GM12878 (cell line): ENCODE results near the gene THRAP3. TPM values are rescaled to one million over a fixed set of nuclear protein-coding genes. Genes with fewer than 3 reads are reported as not detected.

Experiments
- ATAC-seq: fragments of 200-7000 bp; cut with Tn5 transposase; 3 replicates; pipeline ENCODE4 v1.9.1; 2020; ENCODE audit warnings: mild to moderate bottlenecking, moderate library complexity
- BruUV-seq: library from RNA; stranded (reverse); fragments of 400-500 nt; replicated peaks from 2 replicates; lab custom pipeline; 2021; lab: Mats Ljungman, UMichigan
- CTCF ChIA-PET: fragments of 300-600 bp; sonication (Branson Sonifier 250); formaldehyde crosslinking; extraction: SDS; loops from one replicate; lab custom pipeline; 2021; ENCODE audit warnings: inconsistent platforms; lab: Yijun Ruan, JAX
- POLR2A ChIA-PET: fragments of 350-600 bp; formaldehyde crosslinking; extraction: SDS; loops from one replicate; lab custom pipeline; 2021; ENCODE audit warnings: inconsistent platforms; lab: Charles Lee
- RAD21 ChIA-PET: fragments of 300-600 bp; sonication (Branson Sonifier 250); formaldehyde crosslinking; loops from one replicate; lab custom pipeline; 2023; ENCODE audit warnings: antibody characterized with exemption; ENCODE audit not compliant: unreplicated experiment; lab: Charles Lee
- SMC1A ChIA-PET: fragments of 300-600 bp; sonication (Branson Sonifier 250); formaldehyde crosslinking; loops from one replicate; lab custom pipeline; 2023; ENCODE audit not compliant: unreplicated experiment, uncharacterized antibody; lab: Charles Lee
- DNase-seq: peaks from one replicate; pipeline ENCODE4 v3.0.0-alpha.2; 2011; ENCODE audit warnings: low read depth, low spot score
- FAIRE-seq: peaks from 3 replicates; lab custom pipeline; 2011; peaks lifted over from hg19 to GRCh38; lab: Jason Lieb, UNC
- H2AFZ ChIP-seq: 2 replicates; pipeline ENCODE4 v1.6.0; 2011; ENCODE audit warnings: low read depth, low read length, control low read depth; ENCODE audit not compliant: control insufficient read depth
- H3K27ac ChIP-seq: 2 replicates; pipeline ENCODE4 v1.5.1; 2011; ENCODE audit warnings: control low read depth; ENCODE audit not compliant: control insufficient read depth, insufficient read depth
- H3K27me3 ChIP-seq, 2 experiments: replicated peaks in 1 of 2; 2 replicates each; pipeline versions ENCODE4 v1.6.0 to v1.6.1; 2011; ENCODE audit warnings: low read length in 1 of 2; ENCODE audit not compliant: control insufficient read depth in 2 of 2, insufficient read depth in 2 of 2
- H3K36me3 ChIP-seq, 2 experiments: 2 replicates each; pipeline ENCODE4 v1.5.1; 2011; ENCODE audit warnings: low read length in 1 of 2; ENCODE audit not compliant: control insufficient read depth in 2 of 2, insufficient read depth in 2 of 2
- H3K4me1 ChIP-seq: 2 replicates; pipeline ENCODE4 v1.6.1; 2011; ENCODE audit warnings: mild to moderate bottlenecking, low read length, moderate library complexity, mixed read lengths; ENCODE audit not compliant: control insufficient read depth, insufficient read depth
- H3K4me2 ChIP-seq: 2 replicates; pipeline ENCODE4 v1.6.0; 2011; ENCODE audit warnings: control low read depth; ENCODE audit not compliant: control insufficient read depth, insufficient read depth
- H3K4me3 ChIP-seq: fragments of 200-600 bp; sonication (generic); 2 replicates; pipeline ENCODE4 v1.5.1; 2016
- H3K79me2 ChIP-seq: 2 replicates; pipeline ENCODE4 v1.6.0; 2011; ENCODE audit warnings: low read length; ENCODE audit not compliant: control insufficient read depth, insufficient read depth
- H3K9ac ChIP-seq: 2 replicates; pipeline ENCODE4 v1.8.0; 2011; ENCODE audit warnings: low read length, control low read depth, mixed read lengths; ENCODE audit not compliant: control insufficient read depth, insufficient read depth
- H3K9me3 ChIP-seq: replicated peaks from 3 replicates; pipeline ENCODE4 v1.5.1; 2011; ENCODE audit warnings: mild to moderate bottlenecking, low read length; ENCODE audit not compliant: control insufficient read depth, insufficient read depth
- H4K20me1 ChIP-seq: 2 replicates; pipeline ENCODE4 v1.6.0; 2011; ENCODE audit not compliant: control insufficient read depth, insufficient read depth
- CBX5 ChIP-seq: sonication (generic); IDR thresholded peaks from 2 replicates; pipeline ENCODE4 v1.6.1; 2016; ENCODE audit warnings: low read depth, moderate library complexity, mild to moderate bottlenecking, inconsistent platforms
- EZH2 ChIP-seq: IDR thresholded peaks from 2 replicates; pipeline ENCODE4 v1.6.1; 2012; ENCODE audit warnings: low read depth, mild to moderate bottlenecking, control low read depth, inconsistent platforms, low read length, borderline replicate concordance; ENCODE audit not compliant: control insufficient read depth
- FOS ChIP-seq: IDR thresholded peaks from 3 replicates; pipeline ENCODE4 v1.6.1; 2011; ENCODE audit warnings: borderline replicate concordance; ENCODE audit not compliant: insufficient read length; ENCODE audit errors: extremely low read depth
- HDAC2 ChIP-seq: fragments of 200-600 bp; sonication (generic); IDR thresholded peaks from 2 replicates; pipeline ENCODE4 v1.6.1; 2017
- IKZF1 ChIP-seq: fragments of 450-650 bp; conservative IDR thresholded peaks from 2 replicates; pipeline ENCODE4 v1.6.1; 2017; ENCODE audit warnings: antibody characterized with exemption, mild to moderate bottlenecking
- JUND ChIP-seq: IDR thresholded peaks from 2 replicates; pipeline ENCODE4 v1.6.1; 2012; ENCODE audit warnings: low read depth, mild to moderate bottlenecking, low read length, improper control_type of control experiment, moderate library complexity
- KAT2A ChIP-seq: conservative IDR thresholded peaks from 2 replicates; pipeline ENCODE4 v1.6.1; 2011; ENCODE audit warnings: low read depth, low read length; ENCODE audit not compliant: control insufficient read depth
- LARP7 ChIP-seq: fragments of 450-650 bp; IDR thresholded peaks from 2 replicates; pipeline ENCODE4 v1.6.1; 2017; ENCODE audit warnings: mild to moderate bottlenecking
- NFYB ChIP-seq: IDR thresholded peaks from 2 replicates; pipeline ENCODE4 v1.6.1; 2011; ENCODE audit warnings: low read depth, mild to moderate bottlenecking, low read length, improper control_type of control experiment, moderate library complexity; ENCODE audit not compliant: insufficient read depth
- PAX8 ChIP-seq: fragments of 450-650 bp; IDR thresholded peaks from 2 replicates; pipeline ENCODE4 v1.6.1; 2017; ENCODE audit warnings: mild to moderate bottlenecking, moderate library complexity
- PBX3 ChIP-seq: IDR thresholded peaks from 2 replicates; pipeline ENCODE4 v1.6.1; 2011; ENCODE audit warnings: mild to moderate bottlenecking, low read depth, low read length, moderate library complexity; ENCODE audit not compliant: insufficient replicate concordance
- RBBP5 ChIP-seq: fragments of 200-600 bp; sonication (generic); conservative IDR thresholded peaks from 2 replicates; pipeline ENCODE4 v1.6.1; 2016
- RFX5 ChIP-seq: IDR thresholded peaks from 2 replicates; pipeline ENCODE4 v1.6.1; 2011; ENCODE audit warnings: low read depth, low read length, improper control_type of control experiment
- SIX5 ChIP-seq: IDR thresholded peaks from 2 replicates; pipeline ENCODE4 v1.6.1; 2011; ENCODE audit warnings: mild to moderate bottlenecking, low read depth, low read length, moderate library complexity; ENCODE audit not compliant: severe bottlenecking
- SUZ12 ChIP-seq: fragments of 200-600 bp; sonication (generic); IDR thresholded peaks from one replicate; pipeline ENCODE4 v1.6.1; 2018; ENCODE audit warnings: antibody characterized with exemption, mild to moderate bottlenecking; ENCODE audit not compliant: unreplicated experiment
- TAF1 ChIP-seq: IDR thresholded peaks from 2 replicates; pipeline ENCODE4 v1.6.1; 2011; ENCODE audit warnings: mild to moderate bottlenecking, low read depth, low read length, borderline replicate concordance
- ZBTB40 ChIP-seq: fragments of 450-650 bp; IDR thresholded peaks from 2 replicates; pipeline ENCODE4 v1.6.1; 2016; ENCODE audit warnings: mild to moderate bottlenecking, moderate library complexity, borderline replicate concordance
- WGBS: methylation state at CpG from one replicate; pipeline ENCODE4 v1.1.6; 2016; ENCODE audit warnings: low lambda C conversion rate; ENCODE audit not compliant: insufficient replicate concordance, insufficient coverage; ENCODE audit errors: missing lambda C conversion rate; 5-methylcytosine and 5-hydroxymethylcytosine counted together
- in situ Hi-C: fragments of 300-500 bp; cut with MboI; formaldehyde crosslinking; loops from 9 replicates; pipeline ENCODE4 v1.14.3; 2018; ENCODE audit warnings: mixed read lengths
- intact Hi-C: fragments of 100-400 bp; cut with micrococcal nuclease; formaldehyde crosslinking; loops from one replicate; pipeline ENCODE4 v1.14.2; 2022; ENCODE audit not compliant: unreplicated experiment
- polyA plus RNA-seq, 11 experiments: library from polyadenylated mRNA; depleted of rRNA in 4 of 11; unstranded in 6 of 11; stranded (reverse) in 5 of 11; fragments of >200 nt; fragmentation: Nextera tagmentation in 4 of 11; fragmentation: Illumina TruSeq in 1 of 11; extraction: Ambion mirVana in 4 of 11; extraction: Trizol in 1 of 11; gene quantifications; 1 replicate in 1 of 11; 2 replicates in 10 of 11; pipeline versions ENCODE4 v1.2.1 to v1.2.3, GENCODE V29; 2011 to 2016; ENCODE audit warnings: inconsistent platforms in 2 of 11, missing spikeins in 2 of 11, low read depth in 1 of 11
- total RNA-seq, 4 experiments: library from RNA; depleted of rRNA in 3 of 4; stranded (reverse); fragments of >200 nt in 3 of 4; fragmentation: Illumina TruSeq in 1 of 4; extraction: Trizol in 1 of 4; gene quantifications; 2 replicates each; pipeline versions ENCODE4 v1.2.1 to v1.2.3, GENCODE V29; 2013 to 2021

The THRAP3 gene
- total and polyA plus RNA-seq, 10 of the 15 experiments (the other 5 are each of a cell fraction or from before 2014, with no cell fraction given), result 76.3 to 173 (median 136) TPM

GRCh38 chr1:36306210-36306901, 82.1 kb downstream of the THRAP3 start, which contains the start of gene SH3D21:
SH3D21 (plus strand) TSS chr1:36306368; CDS start chr1:36306421, 53 bp downstream.
- no peak for FAIRE-seq
- in situ Hi-C loops, result no loop called here
- TF ChIP-seq RBBP5 (no peak), ZBTB40 (no peak), CBX5 (no peak), RFX5 (no peak), PBX3 (no peak), LARP7 (peak; percentile 45; the same call in 1 of the 2 replicates), EZH2 (no peak), IKZF1 (peak; percentile 47; the same call in 1 of the 2 replicates), TAF1 (no peak), HDAC2 (no peak), KAT2A (no peak), NFYB (no peak), SUZ12 (no peak), SIX5 (no peak), JUND (no peak), PAX8 (no peak), FOS (no peak)

More at GRCh38 chr1:36306210-36306901, 82.1 kb downstream of the THRAP3 start, which contains the start of gene SH3D21:
- Histone ChIP-seq H3K9me3 (no peaks in the 10 kb centered on the region), H3K4me3 (peak within 1 kb of the TSS; percentile 95), H3K9ac (peak within 1 kb of the TSS; percentile 65), H3K79me2 (peaks cover 9% of the 10 kb centered on the region), H3K36me3 (peaks cover 15 to 21% of the 10 kb centered on the region in 2 experiments), H3K27ac (peak within 1 kb of the TSS; percentile 46), H3K27me3 (no peaks in the 10 kb centered on the region), H3K4me1 (peaks cover 27% of the 10 kb centered on the region), H3K4me2 (peak within 1 kb of the TSS; percentile 95), H2AFZ (peak within 1 kb of the TSS; percentile 79), H4K20me1 (no peaks in the 10 kb centered on the region)
- ChIA-PET CTCF (interaction anchor here (0.7 to 4.0 kb wide), 13 partner anchors 8 to 157 kb away, joined by 3 to 24 read pairs (median 4); partner anchors contain the start of genes EVA1B and TRAPPC3), SMC1A (interaction anchor here (0.8 to 1.8 kb wide), 7 partner anchors 10 to 157 kb away, joined by 3 to 12 read pairs (median 4); partner anchors contain the start of gene TRAPPC3), POLR2A (interaction anchor here (0.5 to 2.0 kb wide), 15 partner anchors 9 to 157 kb away, joined by 3 to 9 read pairs (median 4); partner anchors contain the start of genes EVA1B, LSM10, STK40 and THRAP3), RAD21 (interaction anchor here (0.8 to 1.9 kb wide), 10 partner anchors 17 to 172 kb away, joined by 3 to 15 read pairs (median 4); partner anchors contain the start of genes EVA1B, MRPS15, THRAP3 and TRAPPC3)
- ATAC-seq (peak; percentile 59), DNase-seq (no peak)
- no TSS peak for BruUV-seq
- intact Hi-C loops, result no loop called here
- WGBS, result 5% methylated on average over 56 of the region's 65 CpGs
